SK-N-MC (cell line): ENCODE results near the gene RIF1.

Experiments used
- EZH2 ChIP-seq: fragments of 200-600 bp; sonication (generic); IDR thresholded peaks from one replicate; pipeline ENCODE4 v1.6.1; 2017; ENCODE audit warnings: antibody characterized with exemption
- POLR2AphosphoS5 ChIP-seq: IDR thresholded peaks from 2 replicates; pipeline ENCODE4 v1.6.1; 2012; ENCODE audit warnings: mild to moderate bottlenecking, low read depth, low read length, borderline replicate concordance

DNA sequence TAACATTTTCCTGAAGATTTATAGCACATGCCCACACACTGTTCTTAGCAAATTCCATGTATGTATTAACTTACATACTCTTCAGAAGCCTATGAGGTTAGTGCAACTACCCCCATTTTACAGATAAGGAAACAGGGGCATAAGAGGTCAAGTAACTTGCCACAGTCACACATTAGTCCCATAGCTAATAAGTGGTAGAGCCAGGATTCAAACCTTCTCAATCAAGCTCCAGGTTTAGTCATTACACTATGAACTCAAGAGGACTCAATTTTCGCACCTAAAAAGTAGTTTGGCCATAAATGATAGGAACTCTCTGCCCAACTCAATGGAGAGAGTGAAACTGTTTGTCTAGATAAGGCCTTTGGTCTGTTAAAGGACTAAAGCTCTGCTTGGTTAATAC is 9.7 kb upstream of the RIF1 start:
- no peak for TF ChIP-seq POLR2AphosphoS5
- TF ChIP-seq EZH2 = no peak
